Activated T-cell treated with anti-CD3 and anti-CD28 coated beads, Interleukin-2, amount 50 U/mL, for 24 hours (primary cell): ENCODE measurements around the gene ID2.

Experiments used
- DNase-seq: peaks from one replicate; pipeline ENCODE4 v3.0.0-alpha.2; 2020
- H3K27ac Mint-ChIP-seq: 2 replicates; pipeline ENCODE4 v1.8.0; 2020; ENCODE audit warnings: mild to moderate bottlenecking, mixed read lengths
- H3K27me3 Mint-ChIP-seq: 2 replicates; pipeline ENCODE4 v1.8.0; 2020; ENCODE audit warnings: mixed read lengths
- H3K36me3 Mint-ChIP-seq: 2 replicates; pipeline ENCODE4 v1.8.0; 2020; ENCODE audit warnings: low read depth, mixed read lengths
- H3K4me1 Mint-ChIP-seq: 2 replicates; pipeline ENCODE4 v1.8.0; 2020; ENCODE audit warnings: low read depth, mixed read lengths
- H3K4me3 Mint-ChIP-seq: 2 replicates; pipeline ENCODE4 v1.8.0; 2020; ENCODE audit warnings: mild to moderate bottlenecking, moderate library complexity, mixed read lengths
- H3K9me3 Mint-ChIP-seq: 2 replicates; pipeline ENCODE4 v1.8.0; 2020; ENCODE audit warnings: mixed read lengths

The ID2 gene

GRCh38 chr2:8671176-8671575 lies 10.7 kb upstream of the ID2 start:
- no peak overlapping the region for H3K27ac Mint-ChIP-seq
- H3K4me1 Mint-ChIP-seq, result peaks cover under 1% of the 10 kb centered on the region
- no peak for DNase-seq
- H3K9me3 Mint-ChIP-seq, result peaks cover 18% of the 10 kb centered on the region
- peaks cover 8% of the 10 kb centered on the region for H3K36me3 Mint-ChIP-seq
- peaks cover 34% of the 10 kb centered on the region for H3K27me3 Mint-ChIP-seq
- no peak overlapping the region for H3K4me3 Mint-ChIP-seq

GRCh38 chr2:8671802-8672201 lies 10.1 kb upstream of the ID2 start:
- Mint-ChIP-seq H3K9me3 (peaks cover 19% of the 10 kb centered on the region), H3K36me3 (peaks cover 8% of the 10 kb centered on the region), H3K27me3 (peaks cover 39% of the 10 kb centered on the region), H3K4me3 (no peak overlapping the region), H3K27ac (no peak overlapping the region), H3K4me1 (peaks cover 4% of the 10 kb centered on the region)
- DNase-seq, result no peak

- Mint-ChIP-seq H3K27ac (no peak overlapping the region), H3K27me3 (peaks cover 51% of the 10 kb centered on the region), H3K4me3 (no peak overlapping the region)
Observed at GRCh38 chr2:8672940-8673339, 8.9 kb upstream of the ID2 start.

GRCh38 chr2:8673381-8673780 lies 8.5 kb upstream of the ID2 start:
- H3K9me3 Mint-ChIP-seq, result peaks cover 19% of the 10 kb centered on the region
- DNase-seq, result no peak
- H3K36me3 Mint-ChIP-seq, result peaks cover 8% of the 10 kb centered on the region
- no peak overlapping the region for H3K4me3 Mint-ChIP-seq
- peaks cover 20% of the 10 kb centered on the region for H3K4me1 Mint-ChIP-seq
- no peak overlapping the region for H3K27ac Mint-ChIP-seq
- peaks cover 55% of the 10 kb centered on the region for H3K27me3 Mint-ChIP-seq

More at GRCh38 chr2:8672940-8673339, 8.9 kb upstream of the ID2 start:
- peaks cover 8% of the 10 kb centered on the region for H3K36me3 Mint-ChIP-seq
- H3K9me3 Mint-ChIP-seq, result peaks cover 19% of the 10 kb centered on the region
- DNase-seq, result no peak
- H3K4me1 Mint-ChIP-seq, result peaks cover 16% of the 10 kb centered on the region

- H3K4me1 Mint-ChIP-seq, result peaks cover 23% of the 10 kb centered on the region
- peaks cover 57% of the 10 kb centered on the region for H3K27me3 Mint-ChIP-seq
- H3K9me3 Mint-ChIP-seq, result peaks cover 19% of the 10 kb centered on the region
- peaks cover 10% of the 10 kb centered on the region for H3K36me3 Mint-ChIP-seq
- DNase-seq, result no peak
- H3K4me3 Mint-ChIP-seq, result no peak overlapping the region
- H3K27ac Mint-ChIP-seq, result no peak overlapping the region
Observed at GRCh38 chr2:8674420-8675009, 7.3 kb upstream of the ID2 start.

GRCh38 chr2:8675543-8675942 lies 6.3 kb upstream of the ID2 start:
- H3K36me3 Mint-ChIP-seq, result peaks cover 10% of the 10 kb centered on the region
- no peak for DNase-seq
- H3K4me1 Mint-ChIP-seq, result peaks cover 33% of the 10 kb centered on the region
- peaks cover 60% of the 10 kb centered on the region for H3K27me3 Mint-ChIP-seq
- no peak overlapping the region for H3K4me3 Mint-ChIP-seq
- no peak overlapping the region for H3K27ac Mint-ChIP-seq
- peaks cover 19% of the 10 kb centered on the region for H3K9me3 Mint-ChIP-seq

GRCh38 chr2:8676191-8676920 lies 5.5 kb upstream of the ID2 start:
- peaks cover 10% of the 10 kb centered on the region for H3K36me3 Mint-ChIP-seq
- peaks cover 60% of the 10 kb centered on the region for H3K27me3 Mint-ChIP-seq
- H3K4me3 Mint-ChIP-seq, result no peak overlapping the region
- peaks cover 42% of the 10 kb centered on the region for H3K4me1 Mint-ChIP-seq
- H3K27ac Mint-ChIP-seq, result no peak overlapping the region
- no peak for DNase-seq
- H3K9me3 Mint-ChIP-seq, result peaks cover 19% of the 10 kb centered on the region

- peaks cover 13% of the 10 kb centered on the region for H3K36me3 Mint-ChIP-seq
- peaks cover 19% of the 10 kb centered on the region for H3K9me3 Mint-ChIP-seq
- peaks cover 55% of the 10 kb centered on the region for H3K27me3 Mint-ChIP-seq
- peak overlapping the region; percentile 71 for H3K4me3 Mint-ChIP-seq
- no peak overlapping the region for H3K27ac Mint-ChIP-seq
- H3K4me1 Mint-ChIP-seq, result peaks cover 42% of the 10 kb centered on the region
- DNase-seq, result no peak
Observed at GRCh38 chr2:8676921-8677645, 4.8 kb upstream of the ID2 start.

GRCh38 chr2:8677646-8678592 lies 3.9 kb upstream of the ID2 start:
- peak overlapping the region; percentile 18 for H3K27ac Mint-ChIP-seq
- DNase-seq, result peak; percentile 63
- H3K4me1 Mint-ChIP-seq, result peaks cover 42% of the 10 kb centered on the region
- H3K36me3 Mint-ChIP-seq, result peaks cover 21% of the 10 kb centered on the region
- H3K9me3 Mint-ChIP-seq, result peaks cover 19% of the 10 kb centered on the region
- H3K27me3 Mint-ChIP-seq, result peaks cover 55% of the 10 kb centered on the region
- H3K4me3 Mint-ChIP-seq, result peak overlapping the region; percentile 71

GRCh38 chr2:8678731-8679566 lies 2.9 kb upstream of the ID2 start:
- peaks cover 29% of the 10 kb centered on the region for H3K36me3 Mint-ChIP-seq
- H3K4me1 Mint-ChIP-seq, result peaks cover 42% of the 10 kb centered on the region
- peak overlapping the region; percentile 84 for H3K27ac Mint-ChIP-seq
- peak; percentile 85 for DNase-seq
- H3K9me3 Mint-ChIP-seq, result peaks cover 13% of the 10 kb centered on the region
- H3K4me3 Mint-ChIP-seq, result peak overlapping the region; percentile 78
- H3K27me3 Mint-ChIP-seq, result peaks cover 48% of the 10 kb centered on the region

- Mint-ChIP-seq H3K4me1 (peaks cover 43% of the 10 kb centered on the region), H3K27me3 (peaks cover 43% of the 10 kb centered on the region), H3K27ac (peak overlapping the region; percentile 84), H3K9me3 (peaks cover 8% of the 10 kb centered on the region), H3K4me3 (peak overlapping the region; percentile 78), H3K36me3 (peaks cover 29% of the 10 kb centered on the region)
- no peak for DNase-seq
Observed at GRCh38 chr2:8679567-8679826, 2.4 kb upstream of the ID2 start.

GRCh38 chr2:8679827-8680731 lies 1.8 kb upstream of the ID2 start:
- Mint-ChIP-seq H3K27ac (peak overlapping the region; percentile 84), H3K4me3 (peak overlapping the region; percentile 78), H3K4me1 (peaks cover 46% of the 10 kb centered on the region), H3K9me3 (peaks cover 6% of the 10 kb centered on the region), H3K27me3 (peaks cover 37% of the 10 kb centered on the region), H3K36me3 (peaks cover 31% of the 10 kb centered on the region)
- no peak for DNase-seq
